Forelimb muscle (tissue), 1 donor: Measurements from ENCODE around the gene EED. TPM values are rescaled to one million over a fixed set of nuclear protein-coding genes. Genes with fewer than 3 reads are reported as not detected.
"Not testable (repeated sequence)": the region's sequence is repeated elsewhere in the genome, so short reads cannot be mapped to it uniquely, and the experiment has no call there.

Source experiments
- DNase-seq: peaks from one replicate; pipeline ENCODE4 v3.0.0-alpha.2; 2013; ENCODE audit warnings: low read depth
- polyA plus RNA-seq: library from polyadenylated mRNA; unstranded; fragments of 120-200 nt; gene quantifications from one replicate; pipeline ENCODE4 v1.2.1, GENCODE V29; 2013; ENCODE audit not compliant: insufficient read length

EED gene
- polyA plus RNA-seq, 1 donor = 17.9 TPM

- no peak for DNase-seq
These were observed 5.0 kb downstream of the EED start for GRCh38 chr11:86249307-86250098.

- DNase-seq = no peak
These were observed 6.8 kb downstream of the EED start for GRCh38 chr11:86251345-86251744.

DNA sequence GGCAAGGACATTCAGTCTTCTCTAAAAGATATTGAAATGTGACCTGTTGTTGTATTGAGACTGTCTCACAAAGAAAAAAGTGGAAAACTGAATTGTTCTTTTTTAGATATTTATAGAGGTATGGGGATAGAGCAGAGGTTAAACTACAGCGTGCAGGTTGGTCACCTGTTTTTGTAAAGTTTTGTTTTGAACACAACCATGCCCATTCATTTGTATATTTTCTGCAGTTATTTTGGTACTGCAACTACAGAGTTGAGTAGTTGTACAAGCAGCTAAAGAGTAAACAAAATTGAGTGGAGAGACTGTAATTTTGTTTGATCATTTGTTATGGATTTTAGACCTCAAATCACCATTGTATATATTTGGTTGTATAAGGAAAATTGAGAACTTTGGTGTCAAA is 11.3 kb downstream of the EED start:
- no peak for DNase-seq

- DNase-seq = no peak
These were observed 12.1 kb downstream of the EED start for GRCh38 chr11:86256608-86257007.

GRCh38 chr11:86257446-86257845 is 12.9 kb downstream of the EED start:
- no peak for DNase-seq

GRCh38 chr11:86259730-86260129 is 15.2 kb downstream of the EED start:
- DNase-seq = no peak

DNA sequence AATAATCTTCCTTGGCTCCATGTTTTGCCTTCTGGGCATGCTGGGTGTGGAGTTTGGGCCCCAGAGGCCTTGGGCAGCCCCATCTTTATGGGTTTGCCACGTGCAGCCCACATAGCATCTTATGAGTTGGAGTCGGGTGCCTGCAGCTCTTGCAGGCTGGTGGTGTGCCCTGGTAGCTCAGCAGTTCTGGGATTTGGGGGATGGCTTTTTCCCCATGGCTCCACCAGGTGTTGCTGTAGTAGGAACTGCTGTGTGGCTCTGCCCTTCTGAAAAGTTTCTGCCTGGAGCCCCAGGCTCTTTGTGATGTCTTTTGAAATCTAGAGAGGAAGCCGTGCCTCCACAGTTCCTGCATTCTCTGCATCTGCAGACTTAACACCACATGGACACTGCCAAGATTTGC is 16.8 kb downstream of the EED start:
- no peak for DNase-seq

- DNase-seq = no peak
These were observed 17.8 kb downstream of the EED start for GRCh38 chr11:86262387-86262786.

DNA sequence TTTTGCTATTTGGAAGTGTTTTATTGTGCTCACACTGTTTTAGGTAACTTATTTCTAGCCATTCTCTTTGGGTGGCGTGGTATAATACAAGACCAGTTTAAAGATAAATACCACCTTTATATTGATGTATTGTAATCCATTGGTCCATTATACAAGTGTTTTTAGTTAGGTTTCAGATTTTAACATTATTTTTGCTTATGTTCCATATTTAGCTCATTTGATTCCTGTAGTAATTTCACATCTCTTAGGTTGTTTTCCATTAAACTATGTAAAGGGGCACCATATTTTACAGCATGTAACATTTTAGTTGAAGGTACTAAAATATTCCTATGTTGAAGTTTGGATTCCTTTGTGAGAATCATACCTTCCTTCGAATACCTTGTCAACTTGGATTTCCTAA is 20.1 kb downstream of the EED start:
- no peak for DNase-seq

GRCh38 chr11:86265194-86265593 is 20.6 kb downstream of the EED start:
- no peak for DNase-seq

DNA sequence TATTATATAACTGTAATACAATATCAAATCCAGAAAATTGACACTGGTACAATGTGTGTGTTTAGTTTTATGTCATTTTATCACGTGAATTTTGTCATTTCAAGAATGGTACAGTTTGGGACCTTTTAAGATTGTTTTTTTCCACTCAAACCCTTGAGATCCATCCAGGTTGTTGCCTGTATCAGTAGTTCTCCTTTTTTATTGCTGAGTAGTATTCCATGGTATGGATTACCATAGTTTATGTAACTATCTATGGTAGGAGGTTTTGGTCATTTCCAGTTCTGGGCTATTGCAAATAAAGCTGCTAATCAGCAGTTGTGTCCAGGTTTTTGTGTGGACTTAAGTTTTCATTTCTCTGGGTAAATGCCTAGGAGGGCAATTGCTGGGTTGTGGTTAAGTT is 25.1 kb downstream of the EED start:
- DNase-seq = no peak

DNA sequence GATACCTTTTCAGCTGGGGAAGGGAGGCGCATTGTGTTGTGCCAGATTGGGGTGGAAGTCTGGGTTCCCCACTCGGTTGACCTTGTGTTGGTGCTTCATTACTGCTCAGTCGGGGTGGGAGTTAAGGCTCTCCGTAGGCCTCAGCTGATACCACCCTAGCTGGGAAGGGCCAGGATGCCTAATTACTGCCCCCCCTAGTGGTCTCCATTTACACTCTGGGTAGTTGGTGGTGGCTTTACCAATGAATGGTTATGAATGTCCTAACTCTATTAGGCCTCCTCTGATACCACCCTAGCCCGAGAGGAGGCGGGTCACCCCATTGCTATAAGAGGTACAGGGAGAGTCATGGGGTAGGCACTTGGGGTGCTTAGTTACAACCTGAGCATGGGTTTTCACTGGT is 29.9 kb downstream of the EED start:
- DNase-seq = no peak

- DNase-seq = no peak
These were observed 30.4 kb downstream of the EED start for GRCh38 chr11:86274999-86275398.

GRCh38 chr11:86275493-86276370 is 31.2 kb downstream of the EED start:
- no peak for DNase-seq

- no peak for DNase-seq
These were observed 33.2 kb downstream of the EED start for GRCh38 chr11:86277741-86278140.

DNA sequence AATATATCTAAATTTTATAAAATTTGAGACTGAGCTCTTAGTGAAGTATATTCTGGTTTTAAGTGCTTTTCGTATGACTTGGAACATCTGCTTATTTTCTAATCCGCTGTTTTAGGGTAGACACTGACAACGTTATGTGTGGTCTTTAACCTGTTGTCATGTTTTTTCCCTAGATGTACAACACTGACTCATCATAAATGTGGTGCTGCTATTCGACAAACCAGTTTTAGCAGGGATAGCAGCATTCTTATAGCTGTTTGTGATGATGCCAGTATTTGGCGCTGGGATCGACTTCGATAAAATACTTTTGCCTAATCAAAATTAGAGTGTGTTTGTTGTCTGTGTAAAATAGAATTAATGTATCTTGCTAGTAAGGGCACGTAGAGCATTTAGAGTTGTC is 33.7 kb downstream of the EED start:
- no peak for DNase-seq

DNA sequence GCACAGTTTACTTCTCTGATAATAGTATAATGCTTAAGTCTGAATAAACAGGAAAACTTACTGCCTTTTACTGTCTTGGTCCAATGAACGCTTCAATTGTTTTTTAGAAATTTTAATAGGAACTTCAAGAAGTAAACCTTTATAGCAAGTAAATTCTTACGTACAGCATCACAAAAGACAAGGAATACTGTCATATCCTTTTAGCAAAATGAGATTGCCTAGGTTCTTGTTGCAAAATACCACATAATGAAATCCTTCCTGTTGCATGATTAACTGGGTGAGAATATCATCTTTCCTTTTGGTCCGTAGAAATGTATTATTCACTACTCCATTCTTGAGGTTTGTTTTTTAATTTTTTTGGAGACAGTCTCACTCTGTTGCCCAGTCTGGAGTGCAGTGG is 35.2 kb downstream of the EED start:
- DNase-seq = no peak

- no peak for DNase-seq
These were observed 42.9 kb downstream of the EED start for GRCh38 chr11:86287468-86287796.

DNA sequence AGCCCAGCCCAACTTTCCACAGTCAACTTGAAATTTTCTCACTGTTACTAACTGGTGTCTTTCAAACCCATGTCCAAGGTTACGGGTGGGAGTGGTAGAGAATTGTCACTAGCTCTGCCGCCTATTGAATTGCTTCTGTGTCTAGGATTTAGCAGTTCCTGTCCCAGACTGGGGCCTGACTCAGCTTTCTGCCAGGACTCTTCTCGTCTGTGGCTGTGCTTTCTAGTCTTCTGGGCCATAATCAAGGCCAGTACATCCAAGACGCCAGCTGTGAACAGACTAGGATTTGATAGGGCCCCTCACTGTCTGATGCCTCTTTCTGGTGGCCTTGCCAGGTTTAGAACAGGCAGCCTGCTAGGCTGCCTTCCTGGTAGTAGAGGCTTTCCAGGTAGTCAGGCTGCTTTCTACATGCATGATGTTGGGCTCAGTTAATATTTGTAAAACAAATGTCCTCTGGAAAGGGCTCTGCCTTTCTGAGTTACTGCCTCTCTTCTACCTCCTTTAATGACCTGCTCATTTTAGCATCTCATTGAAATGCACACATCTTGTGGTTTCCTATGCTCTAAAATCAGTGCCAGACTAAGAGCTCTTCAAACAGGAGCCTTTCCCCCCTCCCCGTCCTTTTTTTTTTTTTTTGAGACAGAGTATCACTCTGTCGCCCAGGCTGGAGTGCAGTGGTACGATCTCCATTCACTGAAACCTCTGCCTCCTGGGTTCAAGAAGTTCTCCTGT is 44.4 kb downstream of the EED start:
- DNase-seq = no peak

DNA sequence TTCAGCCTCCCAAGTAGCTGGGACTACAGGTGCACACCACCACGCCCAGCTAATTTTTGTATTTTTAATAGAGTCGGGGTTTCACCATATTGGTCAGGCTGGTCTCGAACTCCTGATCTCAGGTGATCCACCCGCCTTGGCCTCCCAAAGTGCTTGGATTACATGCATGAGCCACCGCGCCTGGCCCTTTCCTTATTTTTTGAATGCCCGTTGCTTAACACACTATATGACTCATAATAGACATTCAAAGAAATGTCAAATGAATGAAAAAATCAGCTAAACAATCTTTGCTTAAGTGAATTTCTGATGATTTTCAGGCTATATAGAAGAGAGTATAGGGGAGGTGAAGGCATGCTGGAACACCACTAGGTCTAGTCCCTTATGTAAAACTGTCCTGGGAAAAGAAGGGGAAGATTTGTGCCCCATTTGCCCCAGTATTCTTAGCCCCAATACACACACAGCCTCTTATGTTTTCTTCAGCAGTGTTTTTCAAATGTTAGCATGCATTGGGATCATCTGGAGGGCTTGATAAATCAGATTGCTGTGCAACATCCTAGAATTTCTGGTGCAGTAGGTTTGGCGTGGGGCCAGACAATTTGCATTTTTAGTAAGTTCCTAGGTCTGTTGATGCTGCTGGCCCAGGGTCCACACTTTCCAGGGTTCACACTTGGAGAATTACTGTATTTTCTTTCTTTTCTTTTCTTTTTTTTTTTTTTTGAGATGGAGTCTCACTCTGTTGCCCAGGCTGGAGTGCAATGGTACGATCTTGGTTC is 45.1 kb downstream of the EED start:
- not testable (repeated sequence) for DNase-seq

DNA sequence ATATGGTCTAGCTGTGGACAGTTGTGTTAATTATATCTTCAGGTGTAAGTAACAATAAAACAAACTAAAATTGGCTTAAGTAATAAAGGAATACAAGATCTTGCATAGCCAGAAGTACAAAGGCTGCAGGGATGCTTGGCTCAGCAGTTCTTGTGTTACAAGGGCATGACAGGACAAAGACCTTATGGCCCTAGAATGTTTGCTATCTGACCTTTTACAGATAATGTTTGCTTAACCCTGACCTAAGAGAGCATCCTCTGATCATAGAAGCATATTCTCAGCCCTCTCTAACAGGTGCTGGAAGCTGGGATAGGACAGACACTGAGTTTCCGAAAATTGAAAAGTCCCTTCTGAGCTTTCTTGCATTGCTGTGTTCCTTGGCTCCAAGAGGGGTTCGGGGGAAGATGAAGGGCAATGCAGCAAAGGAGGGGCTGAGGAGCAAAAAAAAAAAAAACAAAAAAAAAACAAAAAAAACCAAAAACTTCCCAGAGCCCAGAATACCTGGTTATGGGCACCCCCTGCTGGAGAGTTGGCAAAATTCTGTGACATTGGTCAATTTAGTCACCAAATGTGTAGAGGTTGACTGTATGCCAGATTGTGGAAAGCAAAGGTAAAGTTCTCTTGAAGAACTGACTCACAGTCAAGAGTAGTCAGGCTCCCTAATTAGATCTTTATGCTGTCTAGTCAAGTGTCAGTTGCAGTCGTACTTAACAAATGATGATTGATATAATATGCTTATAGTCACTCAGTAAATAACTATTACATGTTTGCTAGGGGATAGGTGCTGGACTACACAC is 47.1 kb downstream of the EED start:
- DNase-seq = no peak
